GM21528 (cell line): ENCODE results near the gene TBXA2R.
"Not testable (repeated sequence)": the region's sequence is repeated elsewhere in the genome, so short reads cannot be mapped to it uniquely, and the experiment has no call there.

ENCODE experiments used
- ATAC-seq: cut with Tn5 transposase; IDR thresholded peaks from one replicate; pipeline ENCODE4 v1.9.1; 2021; ENCODE audit warnings: mild to moderate bottlenecking, moderate library complexity; ENCODE audit not compliant: unreplicated experiment, low FRiP score

TBXA2R gene

DNA sequence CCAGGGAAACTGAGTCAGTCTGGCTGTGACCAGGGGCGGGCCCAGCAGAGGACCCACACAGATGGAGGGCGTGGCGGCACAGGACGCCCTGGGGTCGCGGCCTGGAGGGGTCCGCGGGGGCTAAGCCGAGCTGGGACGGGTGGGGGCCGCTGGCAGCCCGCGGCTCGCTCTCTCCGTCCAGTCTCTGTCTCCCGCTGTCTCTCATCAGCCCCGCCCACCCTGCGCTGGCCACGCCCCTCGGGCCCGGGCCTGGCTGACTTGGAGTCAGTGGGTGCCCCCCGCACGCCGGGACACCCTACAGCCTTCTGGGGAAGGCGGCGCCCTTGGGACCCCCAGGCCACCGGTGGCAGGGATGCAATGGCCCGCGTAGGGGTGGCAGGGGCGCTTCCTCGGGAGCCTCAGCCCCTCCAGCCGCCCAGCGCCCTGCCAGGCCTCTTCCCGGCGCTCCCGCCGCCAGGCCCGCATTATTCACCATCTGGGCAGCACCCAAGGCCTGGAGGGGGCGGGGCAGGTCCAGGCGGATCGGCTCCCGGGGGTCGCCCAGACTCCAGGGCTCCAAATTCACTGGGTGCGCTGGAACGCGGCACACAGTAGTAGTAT, at the start of gene TBXA2R:
TSS of gene TBXA2R (minus strand) at position 186 of the 600 bp plus-strand sequence. CDS start 6,241 bp downstream, outside the sequence.
- no peak for ATAC-seq

GRCh38 chr19:3656073-3656746, 49.5 kb upstream of the TBXA2R start:
- ATAC-seq, result no peak

GRCh38 chr19:3655402-3656072, 48.9 kb upstream of the TBXA2R start:
- no peak for ATAC-seq

- no peak for ATAC-seq
These were observed 47.3 kb upstream of the TBXA2R start for GRCh38 chr19:3653865-3654513.

DNA sequence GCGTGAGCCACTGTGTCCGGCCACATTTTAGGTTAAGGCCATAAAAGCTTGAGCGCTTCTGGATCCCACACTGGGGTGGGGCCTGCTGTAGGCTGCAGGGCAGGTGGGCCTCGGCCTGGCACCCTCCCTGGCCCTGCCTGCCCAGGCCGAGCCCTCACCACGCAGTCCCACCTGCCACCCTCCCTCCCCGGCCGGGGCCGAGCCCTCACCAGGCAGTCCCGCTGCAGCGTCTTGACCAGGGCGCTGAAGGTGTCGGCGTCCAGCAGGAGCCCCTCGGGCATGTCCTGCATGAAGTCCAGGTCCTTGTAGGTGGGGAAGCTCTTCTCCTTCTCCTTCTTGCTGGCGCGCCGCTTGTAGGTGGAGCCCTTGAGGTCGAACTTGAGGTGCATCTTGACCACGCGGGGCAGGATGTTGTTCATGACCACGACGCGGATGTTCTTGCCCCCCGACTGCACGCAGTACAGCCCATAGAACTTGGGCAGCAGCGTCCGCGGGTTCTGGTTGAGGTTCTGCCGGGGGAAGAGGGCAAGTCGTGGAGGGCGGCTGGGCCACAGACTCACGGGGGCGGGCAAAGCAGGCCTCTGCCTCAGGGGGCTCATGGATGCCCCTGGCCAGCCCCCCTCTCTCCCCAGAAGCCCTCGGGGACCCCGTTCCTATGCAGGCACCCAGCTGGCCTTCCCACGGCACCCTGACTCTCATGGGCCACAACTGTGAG, 46.6 kb upstream of the TBXA2R start:
- ATAC-seq, result no peak

DNA sequence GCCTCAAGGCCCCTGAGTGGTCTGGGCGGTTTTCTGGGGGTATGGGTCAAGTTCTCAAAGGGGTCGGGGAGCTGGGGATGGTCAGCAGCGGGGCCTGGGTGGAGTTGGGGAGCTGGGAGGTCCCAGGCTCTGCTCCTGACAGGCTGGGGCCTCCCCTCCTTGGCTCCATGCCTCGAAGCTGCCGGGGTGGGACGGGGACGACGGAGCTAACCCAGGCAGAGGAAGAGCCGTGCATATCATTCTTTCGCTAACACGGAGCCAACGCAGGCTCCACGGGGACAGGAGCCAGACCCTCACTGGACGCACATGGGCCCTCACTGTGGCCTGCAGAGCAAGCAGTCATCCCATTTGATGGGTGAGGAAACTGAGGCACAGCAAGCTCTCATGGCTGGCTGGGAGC, 45.7 kb upstream of the TBXA2R start:
- ATAC-seq, result no peak

DNA sequence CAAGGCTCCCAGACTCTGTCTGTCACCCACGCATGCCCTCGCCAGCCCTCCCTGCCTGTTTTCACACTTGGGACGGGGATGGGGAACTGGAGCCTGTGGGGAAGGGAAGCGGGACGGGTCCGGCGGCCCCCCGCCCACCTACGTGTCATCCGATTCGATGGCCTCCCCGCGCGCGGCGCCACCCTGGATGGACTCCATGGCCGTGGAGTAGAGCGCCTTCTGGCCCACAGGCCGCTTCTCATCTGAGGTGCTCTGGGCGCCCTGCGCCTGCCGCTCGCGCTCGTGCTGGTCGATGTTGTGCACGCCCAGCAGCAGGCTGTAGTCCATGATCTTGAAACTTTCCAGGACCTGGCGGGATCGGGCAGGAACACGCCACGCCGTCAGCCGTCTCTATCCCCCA, 45.0 kb upstream of the TBXA2R start:
- ATAC-seq, result no peak

GRCh38 chr19:3649888-3650287, 43.2 kb upstream of the TBXA2R start:
- ATAC-seq, result no peak

DNA sequence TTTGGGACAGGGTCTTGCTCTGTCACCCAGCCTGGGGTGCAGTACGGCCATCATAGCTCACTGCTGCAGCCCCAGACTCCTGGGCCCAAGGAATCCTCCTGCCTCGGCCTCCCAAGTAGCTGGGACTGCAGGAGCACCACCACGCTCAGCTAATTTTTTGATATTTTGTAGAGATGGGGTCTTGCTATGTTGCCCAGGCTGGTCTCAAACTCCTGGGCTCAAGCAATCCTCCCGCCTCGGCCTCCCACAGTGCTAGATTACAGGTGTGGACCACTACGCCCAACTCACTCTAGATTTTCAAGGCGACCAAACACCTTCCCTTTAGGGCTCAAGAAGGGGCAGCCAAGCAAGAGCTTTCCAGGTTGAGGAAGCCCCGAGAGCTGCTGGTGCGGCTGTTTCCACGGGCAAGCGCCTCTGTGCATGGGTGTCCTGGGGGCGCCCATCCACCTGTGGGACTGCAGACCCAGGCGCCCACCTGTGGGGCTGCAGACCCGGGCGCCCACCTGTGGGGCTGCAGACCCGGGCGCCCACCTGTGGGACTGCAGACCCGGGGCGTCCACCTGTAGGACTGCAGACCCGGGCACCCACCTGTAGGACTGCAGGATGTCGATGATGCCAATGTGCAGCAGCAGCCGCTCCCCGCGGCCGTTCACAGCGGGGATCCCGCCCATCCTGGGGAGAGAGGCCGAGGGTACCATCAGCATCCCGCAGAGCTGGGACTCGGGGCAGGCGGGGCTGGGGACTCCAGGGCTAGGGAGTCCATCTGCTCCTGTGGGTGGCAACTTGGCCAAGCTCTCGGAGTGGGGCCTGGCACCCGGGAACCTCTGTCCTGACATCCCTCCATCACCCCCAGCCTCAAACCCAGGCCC, 41.6 kb upstream of the TBXA2R start:
- no peak for ATAC-seq

- not testable (repeated sequence) for ATAC-seq
These were observed 40.4 kb upstream of the TBXA2R start for GRCh38 chr19:3647102-3647501.

DNA sequence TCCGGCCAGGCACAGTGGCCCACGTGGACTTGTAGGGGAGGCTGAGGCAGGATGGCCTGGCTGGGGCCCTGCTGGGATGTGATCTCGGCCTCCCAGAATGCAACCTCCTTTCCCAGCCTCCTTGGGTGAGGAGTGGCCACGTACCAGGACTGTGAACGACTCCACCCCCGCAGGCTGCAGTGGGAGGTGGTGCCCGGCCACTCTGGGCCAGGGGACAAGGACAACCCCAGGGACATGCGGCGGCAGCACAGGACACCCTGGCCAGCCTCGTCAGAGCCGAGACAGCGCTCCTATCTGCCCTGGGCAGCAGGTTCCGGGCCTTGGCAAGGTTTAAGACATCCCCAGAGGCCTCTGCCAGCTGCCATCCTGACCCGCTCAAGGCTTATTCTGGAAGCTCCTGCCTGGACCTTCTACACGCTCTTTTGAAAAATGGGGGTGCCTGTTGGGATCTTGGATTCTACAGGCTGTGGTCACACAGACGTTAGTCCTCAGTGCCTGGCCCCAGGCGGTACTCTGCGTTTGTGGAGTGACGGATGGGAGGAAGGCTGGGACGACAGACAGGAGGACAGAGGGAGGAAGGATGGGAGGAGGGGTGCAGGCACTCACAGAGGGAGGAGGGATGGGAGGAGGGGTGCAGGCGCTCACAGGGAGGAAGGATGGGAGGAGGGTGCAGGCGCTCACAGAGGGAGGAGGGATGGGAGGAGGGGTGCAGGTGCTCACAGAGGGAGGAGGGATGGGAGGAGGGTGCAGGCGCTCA, 39.8 kb upstream of the TBXA2R start:
- ATAC-seq, result no peak

DNA sequence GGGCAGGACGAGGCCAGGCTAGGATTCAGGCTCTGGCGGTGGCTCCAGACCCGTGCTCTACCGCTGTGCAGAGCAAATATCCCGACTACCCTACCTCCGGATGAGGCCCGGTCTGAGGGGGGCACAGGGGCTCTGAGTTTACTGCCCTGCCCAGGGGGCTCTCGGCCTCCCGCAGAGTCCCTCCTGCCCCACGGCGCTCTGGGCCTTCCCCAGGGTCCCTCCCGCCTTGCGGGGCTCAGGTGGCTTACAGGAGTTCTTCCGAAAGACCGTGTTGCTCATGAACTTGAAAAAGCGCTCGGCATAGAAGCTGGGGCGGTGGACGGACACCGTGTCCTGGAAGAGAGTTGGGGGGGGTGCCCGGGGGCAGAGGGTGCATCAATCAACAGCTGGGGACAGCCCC, 39.1 kb upstream of the TBXA2R start:
- no peak for ATAC-seq

GRCh38 chr19:3645067-3645396, 38.4 kb upstream of the TBXA2R start:
- no peak for ATAC-seq

- ATAC-seq, result no peak
These were observed 37.8 kb upstream of the TBXA2R start for GRCh38 chr19:3644351-3645066.

GRCh38 chr19:3643674-3644313, 37.1 kb upstream of the TBXA2R start:
- no peak for ATAC-seq

DNA sequence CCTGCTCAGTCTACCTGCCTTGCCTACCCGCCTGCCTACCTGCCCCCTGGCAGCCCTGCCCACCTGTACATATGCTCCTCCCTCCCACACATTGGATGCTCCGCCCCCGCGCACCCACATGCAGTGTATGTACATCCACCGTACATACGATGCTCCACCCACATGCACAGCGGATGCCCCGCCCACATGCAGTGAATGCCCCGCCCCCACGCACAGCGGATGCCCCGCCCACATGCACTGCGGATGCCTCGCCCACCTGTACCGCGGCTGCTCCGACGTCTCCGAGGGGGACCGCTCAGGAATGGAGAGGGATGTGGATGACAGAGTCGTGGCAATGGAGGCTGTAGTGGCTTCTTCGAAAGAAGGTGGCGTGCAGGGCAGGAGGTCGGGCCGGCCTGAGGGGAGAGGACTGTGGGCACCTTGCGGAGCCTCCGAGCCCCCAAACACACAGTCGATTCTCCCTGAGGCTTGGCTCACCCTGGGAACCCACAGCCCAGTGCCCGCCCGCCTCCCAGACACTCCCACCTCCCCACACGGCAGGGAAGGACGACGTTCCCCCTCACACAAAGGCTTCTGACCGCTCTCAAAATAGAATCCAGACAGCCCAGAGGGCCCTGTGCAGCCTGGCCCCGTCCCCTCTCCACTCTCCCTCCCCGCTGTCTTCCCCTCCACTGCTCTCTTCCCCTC, 36.5 kb upstream of the TBXA2R start:
- ATAC-seq, result no peak

- no peak for ATAC-seq
These were observed 35.6 kb upstream of the TBXA2R start for GRCh38 chr19:3642296-3642695.
